B cell (primary cell): ENCODE measurements around the gene GANC.

Source experiments
- EZH2 ChIP-seq: IDR thresholded peaks from 2 replicates; pipeline ENCODE4 v1.6.1; 2012; ENCODE audit warnings: borderline replicate concordance, low read depth, mild to moderate bottlenecking, moderate library complexity, low read length; ENCODE audit not compliant: insufficient read depth, poor library complexity, severe bottlenecking
- TF ChIP-seq, protein P1 (sequence below): fragments of 200-600 bp; IDR thresholded peaks from one replicate; pipeline ENCODE4 v1.8.0; 2022; ENCODE audit warnings: antibody characterized with exemption, mild to moderate bottlenecking

DNA sequence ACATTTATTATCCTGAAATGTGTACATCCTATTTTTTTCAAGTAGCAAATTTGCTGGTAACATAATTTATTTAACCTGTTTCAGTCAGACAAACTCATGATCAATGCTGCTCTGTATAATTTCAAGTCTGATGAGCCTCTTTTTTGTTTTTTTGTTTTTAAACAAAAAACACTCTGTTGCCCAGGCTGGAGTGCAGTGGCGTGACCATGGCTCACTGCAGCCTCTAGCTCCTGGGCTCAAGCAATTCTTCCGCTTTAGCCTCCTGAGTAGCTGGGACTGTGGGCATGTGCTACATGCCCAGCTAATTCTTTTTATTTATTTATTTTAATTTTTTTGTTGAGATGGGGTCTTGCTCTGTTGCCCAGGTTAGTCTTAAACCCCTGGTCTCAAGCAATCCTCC lies 46.2 kb downstream of the GANC start:
- TF ChIP-seq, protein P1, sequence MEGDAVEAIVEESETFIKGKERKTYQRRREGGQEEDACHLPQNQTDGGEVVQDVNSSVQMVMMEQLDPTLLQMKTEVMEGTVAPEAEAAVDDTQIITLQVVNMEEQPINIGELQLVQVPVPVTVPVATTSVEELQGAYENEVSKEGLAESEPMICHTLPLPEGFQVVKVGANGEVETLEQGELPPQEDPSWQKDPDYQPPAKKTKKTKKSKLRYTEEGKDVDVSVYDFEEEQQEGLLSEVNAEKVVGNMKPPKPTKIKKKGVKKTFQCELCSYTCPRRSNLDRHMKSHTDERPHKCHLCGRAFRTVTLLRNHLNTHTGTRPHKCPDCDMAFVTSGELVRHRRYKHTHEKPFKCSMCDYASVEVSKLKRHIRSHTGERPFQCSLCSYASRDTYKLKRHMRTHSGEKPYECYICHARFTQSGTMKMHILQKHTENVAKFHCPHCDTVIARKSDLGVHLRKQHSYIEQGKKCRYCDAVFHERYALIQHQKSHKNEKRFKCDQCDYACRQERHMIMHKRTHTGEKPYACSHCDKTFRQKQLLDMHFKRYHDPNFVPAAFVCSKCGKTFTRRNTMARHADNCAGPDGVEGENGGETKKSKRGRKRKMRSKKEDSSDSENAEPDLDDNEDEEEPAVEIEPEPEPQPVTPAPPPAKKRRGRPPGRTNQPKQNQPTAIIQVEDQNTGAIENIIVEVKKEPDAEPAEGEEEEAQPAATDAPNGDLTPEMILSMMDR: no peak
- no peak for TF ChIP-seq EZH2
